Measurements from ENCODE around the gene CSKMT. TPM values are rescaled to one million over a fixed set of nuclear protein-coding genes. Genes with fewer than 3 reads are reported as not detected.

CSKMT gene
- total RNA-seq, 1 donor from 2014 or later, result 4.7 TPM

GRCh38 chr11:62713343-62713742, 48.2 kb downstream of the CSKMT start:
- no peak overlapping the region for H3K4me3 ChIP-seq (ENCODE audit: low read length in 3 of 3)
- peak overlapping the region; percentile 23 for H3K27ac ChIP-seq (ENCODE audit: low read depth, low read length)
- H3K36me3 ChIP-seq (ENCODE audit: control insufficient read depth in 3 of 3, insufficient read depth in 3 of 3, low read length in 3 of 3), result peaks cover 40 to 59% (median 56%) of the 10 kb centered on the region in 3 donors
- no peaks in the 10 kb centered on the region for H3K27me3 ChIP-seq (ENCODE audit: control insufficient read depth in 3 of 3, insufficient read depth in 3 of 3, low read length in 3 of 3)
- H3K4me1 ChIP-seq (ENCODE audit: control insufficient read depth in 3 of 3, insufficient read depth in 3 of 3, low read length in 3 of 3), result peaks cover 19 to 22% (median 22%) of the 10 kb centered on the region in 3 donors
- no peaks in the 10 kb centered on the region for H3K9me3 ChIP-seq (ENCODE audit: control insufficient read depth in 3 of 3, low read length in 3 of 3)
- H3K9ac ChIP-seq (ENCODE audit: low read depth in 1 of 3, low read length in 3 of 3), result peak overlapping the region in 1 of 3 donors; percentile 28

DNA sequence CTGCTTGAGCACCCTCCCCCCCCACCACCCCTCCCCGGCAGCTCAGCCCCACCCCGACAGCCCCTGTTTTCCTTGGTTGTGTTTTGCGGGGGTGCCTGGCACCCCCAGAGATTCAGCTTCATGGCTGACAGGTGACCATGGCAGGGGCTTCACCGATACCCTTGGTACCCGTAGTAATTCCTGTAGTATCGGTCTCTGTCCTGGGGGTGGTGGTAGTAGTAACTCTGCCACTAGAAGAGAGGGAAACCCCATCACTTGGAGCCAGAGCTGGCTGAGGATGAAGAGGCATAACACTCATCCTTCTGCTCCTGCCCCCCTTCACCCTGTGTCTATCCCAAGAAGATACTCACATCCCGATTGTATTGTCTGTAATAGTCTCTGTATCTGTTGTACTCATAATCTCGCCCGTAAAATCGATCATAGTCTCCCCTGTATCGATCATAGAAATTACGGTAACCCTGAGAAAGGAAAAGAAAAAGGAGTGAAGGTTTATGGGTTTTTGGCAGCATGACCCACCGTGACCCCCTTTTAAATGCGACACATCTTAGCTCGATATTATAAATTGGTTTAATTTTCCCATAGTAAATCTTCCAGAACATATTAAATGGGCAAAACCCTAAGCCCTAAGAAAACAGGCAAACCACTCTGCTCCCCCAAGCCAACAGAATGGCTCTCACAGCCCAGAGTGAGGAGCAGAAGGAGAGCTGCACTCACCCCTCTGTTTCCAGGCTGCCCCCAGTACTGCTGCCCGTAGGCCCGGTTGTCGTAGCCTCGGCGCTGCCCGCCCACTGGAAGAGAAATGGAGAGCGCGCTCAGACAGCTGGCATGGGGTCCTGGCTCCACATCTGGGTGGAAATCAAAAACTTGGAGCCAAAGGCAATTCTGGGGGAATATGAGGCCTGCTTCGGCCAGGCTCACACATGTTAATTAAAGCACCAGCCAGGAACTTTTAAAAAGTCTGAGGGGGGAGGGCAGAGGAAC, 50.3 kb downstream of the CSKMT start:
- Histone ChIP-seq H3K27ac (ENCODE audit: low read depth, low read length) (no peak overlapping the region), H3K4me3 (ENCODE audit: low read length in 3 of 3) (no peak overlapping the region), H3K9ac (ENCODE audit: low read depth in 1 of 3, low read length in 3 of 3) (no peak overlapping the region), H3K36me3 (ENCODE audit: control insufficient read depth in 3 of 3, insufficient read depth in 3 of 3, low read length in 3 of 3) (peaks cover 50 to 77% (median 75%) of the 10 kb centered on the region in 3 donors), H3K27me3 (ENCODE audit: control insufficient read depth in 3 of 3, insufficient read depth in 3 of 3, low read length in 3 of 3) (no peaks in the 10 kb centered on the region), H3K4me1 (ENCODE audit: control insufficient read depth in 3 of 3, insufficient read depth in 3 of 3, low read length in 3 of 3) (peaks cover 4 to 8% (median 6%) of the 10 kb centered on the region in 3 donors), H3K9me3 (ENCODE audit: control insufficient read depth in 3 of 3, low read length in 3 of 3) (no peaks in the 10 kb centered on the region)

- H3K4me1 ChIP-seq (ENCODE audit: control insufficient read depth in 3 of 3, insufficient read depth in 3 of 3, low read length in 3 of 3), result peaks cover 0 to 5% (median 3%) of the 10 kb centered on the region in 3 donors
- H3K27ac ChIP-seq (ENCODE audit: low read depth, low read length), result no peak overlapping the region
- H3K9ac ChIP-seq (ENCODE audit: low read depth in 1 of 3, low read length in 3 of 3), result no peak overlapping the region
- peaks cover 52 to 81% (median 80%) of the 10 kb centered on the region in 3 donors for H3K36me3 ChIP-seq (ENCODE audit: control insufficient read depth in 3 of 3, insufficient read depth in 3 of 3, low read length in 3 of 3)
- H3K27me3 ChIP-seq (ENCODE audit: control insufficient read depth in 3 of 3, insufficient read depth in 3 of 3, low read length in 3 of 3), result no peaks in the 10 kb centered on the region
- H3K4me3 ChIP-seq (ENCODE audit: low read length in 3 of 3), result no peak overlapping the region
- H3K9me3 ChIP-seq (ENCODE audit: control insufficient read depth in 3 of 3, low read length in 3 of 3), result no peaks in the 10 kb centered on the region
These were observed 51.1 kb downstream of the CSKMT start for GRCh38 chr11:62716206-62716605.

- peaks cover 0 to 5% (median 3%) of the 10 kb centered on the region in 3 donors for H3K4me1 ChIP-seq (ENCODE audit: control insufficient read depth in 3 of 3, insufficient read depth in 3 of 3, low read length in 3 of 3)
- H3K27me3 ChIP-seq (ENCODE audit: control insufficient read depth in 3 of 3, insufficient read depth in 3 of 3, low read length in 3 of 3), result no peaks in the 10 kb centered on the region
- no peak overlapping the region for H3K4me3 ChIP-seq (ENCODE audit: low read length in 3 of 3)
- no peak overlapping the region for H3K27ac ChIP-seq (ENCODE audit: low read depth, low read length)
- H3K36me3 ChIP-seq (ENCODE audit: control insufficient read depth in 3 of 3, insufficient read depth in 3 of 3, low read length in 3 of 3), result peaks cover 58 to 87% (median 82%) of the 10 kb centered on the region in 3 donors
- H3K9me3 ChIP-seq (ENCODE audit: control insufficient read depth in 3 of 3, low read length in 3 of 3), result no peaks in the 10 kb centered on the region
- H3K9ac ChIP-seq (ENCODE audit: low read depth in 1 of 3, low read length in 3 of 3), result peak overlapping the region in 1 of 3 donors; percentile 38
These were observed 51.7 kb downstream of the CSKMT start for GRCh38 chr11:62716816-62717215.

Small RNA genes within 50 kb of the gene (small RNA-seq; reads per million reads assigned to genes)
- not detected for gene SNORA57

Other genes with a start within 250 kb of the CSKMT start
- not detected for gene SCGB1A1, start 246.3 kb upstream of the CSKMT start, total RNA-seq
- 432 TPM for gene AHNAK, start 118.5 kb upstream of the CSKMT start, total RNA-seq
- 2,520 TPM for gene EEF1G, start 91.4 kb upstream of the CSKMT start, total RNA-seq
- gene TUT1, start 73.8 kb upstream of the CSKMT start, total RNA-seq, result 4.2 TPM
- gene MTA2, start 63.4 kb upstream of the CSKMT start, total RNA-seq, result 63.7 TPM
- 7.3 TPM for gene EML3, start 52.5 kb upstream of the CSKMT start, total RNA-seq
- 1.6 TPM for gene ROM1, start 52.1 kb upstream of the CSKMT start, total RNA-seq
- gene B3GAT3, start 43.3 kb upstream of the CSKMT start, total RNA-seq, result 8.4 TPM
- gene GANAB, start 18.7 kb upstream of the CSKMT start, total RNA-seq, result 99.7 TPM
- gene INTS5, start 12.0 kb upstream of the CSKMT start, total RNA-seq, result 15.1 TPM
- 22.4 TPM for gene C11orf98, start 102 bp upstream of the CSKMT start, total RNA-seq
- 4.7 TPM for gene UQCC3, start 6.4 kb downstream of the CSKMT start, total RNA-seq
- gene LBHD1, start 7.0 kb downstream of the CSKMT start, total RNA-seq, result 1.0 TPM
- gene UBXN1, start 13.8 kb downstream of the CSKMT start, total RNA-seq, result 106 TPM
- gene LRRN4CL, start 24.2 kb downstream of the CSKMT start, total RNA-seq, result 9.9 TPM
- gene BSCL2, start 42.1 kb downstream of the CSKMT start, total RNA-seq, result 19.8 TPM
- not detected for gene GNG3, start 42.4 kb downstream of the CSKMT start, total RNA-seq
- 18.8 TPM for gene HNRNPUL2, start 62.1 kb downstream of the CSKMT start, total RNA-seq
- gene TTC9C, start 63.2 kb downstream of the CSKMT start, total RNA-seq, result 25.6 TPM
- gene ZBTB3, start 88.8 kb downstream of the CSKMT start, total RNA-seq, result 11.5 TPM
- 50.1 TPM for gene POLR2G, start 96.3 kb downstream of the CSKMT start, total RNA-seq
- 11.5 TPM for gene TAF6L, start 106.1 kb downstream of the CSKMT start, total RNA-seq
- 16.2 TPM for gene TMEM179B, start 122.1 kb downstream of the CSKMT start, total RNA-seq
- gene TMEM223, start 126.7 kb downstream of the CSKMT start, total RNA-seq, result 20.9 TPM
- gene NXF1, start 140.1 kb downstream of the CSKMT start, total RNA-seq, result 12.5 TPM
- gene STX5, start 166.7 kb downstream of the CSKMT start, total RNA-seq, result 33.9 TPM
- gene TEX54, start 167.5 kb downstream of the CSKMT start, total RNA-seq, result not detected
- gene WDR74, start 174.3 kb downstream of the CSKMT start, total RNA-seq, result 65.8 TPM
- gene SLC3A2, start 215.6 kb downstream of the CSKMT start, total RNA-seq, result 56.4 TPM

Data from skeletal muscle tissue (tissue), 5 donors.